Measurements from ENCODE around the gene CD99.
"Not testable (repeated sequence)": the region's sequence is repeated elsewhere in the genome, so short reads cannot be mapped to it uniquely, and the experiment has no call there.

GRCh38 chrX:2727264-2727663, 36.2 kb downstream of the CD99 start:
- not testable (repeated sequence) for TF ChIP-seq ZSCAN29 (CRISPR knock-in tag; conservative IDR thresholded peaks at IDR 0.05); TCF7L2 (IDR thresholded peaks at IDR 0.05; ENCODE audit: low read depth, low read length); SATB2 (CRISPR knock-in tag; IDR thresholded peaks at IDR 0.05); CTCF (CRISPR knock-in tag; IDR thresholded peaks at IDR 0.05)
- TF ChIP-seq, protein P1, sequence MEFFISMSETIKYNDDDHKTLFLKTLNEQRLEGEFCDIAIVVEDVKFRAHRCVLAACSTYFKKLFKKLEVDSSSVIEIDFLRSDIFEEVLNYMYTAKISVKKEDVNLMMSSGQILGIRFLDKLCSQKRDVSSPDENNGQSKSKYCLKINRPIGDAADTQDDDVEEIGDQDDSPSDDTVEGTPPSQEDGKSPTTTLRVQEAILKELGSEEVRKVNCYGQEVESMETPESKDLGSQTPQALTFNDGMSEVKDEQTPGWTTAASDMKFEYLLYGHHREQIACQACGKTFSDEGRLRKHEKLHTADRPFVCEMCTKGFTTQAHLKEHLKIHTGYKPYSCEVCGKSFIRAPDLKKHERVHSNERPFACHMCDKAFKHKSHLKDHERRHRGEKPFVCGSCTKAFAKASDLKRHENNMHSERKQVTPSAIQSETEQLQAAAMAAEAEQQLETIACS (CRISPR knock-in tag; IDR thresholded peaks at IDR 0.05) = not testable (repeated sequence)

All from HepG2 (cell line).